Neural progenitor cell (in vitro differentiated cells): ENCODE results near the gene SLAMF9. TPM values are rescaled to one million over a fixed set of nuclear protein-coding genes. Genes with fewer than 3 reads are reported as not detected.

Experiments
- DNase-seq: peaks from one replicate; pipeline ENCODE4 v3.0.0-alpha.2; 2016; ENCODE audit warnings: low spot score
- H2AFZ ChIP-seq: fragments of 200-600 bp; sonication (generic); replicated peaks from 2 replicates; pipeline ENCODE4 v1.6.1; 2016; ENCODE audit warnings: antibody characterized with exemption
- H3F3A ChIP-seq: fragments of 200-600 bp; sonication (generic); 2 replicates; pipeline ENCODE4 v1.6.1; 2016; ENCODE audit warnings: antibody characterized with exemption, low read depth
- H3K27ac ChIP-seq: fragments of 200-600 bp; sonication (generic); 2 replicates; pipeline ENCODE4 v1.5.1; 2016; ENCODE audit warnings: mild to moderate bottlenecking
- H3K27me3 ChIP-seq: fragments of 200-600 bp; sonication (generic); 2 replicates; pipeline ENCODE4 v1.6.1; 2016; ENCODE audit warnings: mild to moderate bottlenecking, moderate library complexity
- H3K36me3 ChIP-seq: fragments of 200-600 bp; sonication (generic); 2 replicates; pipeline ENCODE4 v1.5.1; 2016
- H3K4me1 ChIP-seq: fragments of 200-600 bp; sonication (generic); 2 replicates; pipeline ENCODE4 v1.6.1; 2016; ENCODE audit warnings: mixed run types
- H3K4me2 ChIP-seq: fragments of 200-600 bp; sonication (generic); 2 replicates; pipeline ENCODE4 v1.6.1; 2016
- H3K4me3 ChIP-seq: fragments of 200-600 bp; sonication (generic); 2 replicates; pipeline ENCODE4 v1.5.1; 2016
- H3K79me2 ChIP-seq: fragments of 200-600 bp; sonication (generic); 2 replicates; pipeline ENCODE4 v1.6.1; 2016; ENCODE audit warnings: low read depth
- H3K9ac ChIP-seq: fragments of 200-600 bp; sonication (generic); 2 replicates; pipeline ENCODE4 v1.6.1; 2016
- H3K9me3 ChIP-seq: fragments of 200-600 bp; sonication (generic); 2 replicates; pipeline ENCODE4 v1.5.1; 2016; ENCODE audit warnings: low read depth
- H4K20me1 ChIP-seq: fragments of 200-600 bp; sonication (generic); 2 replicates; pipeline ENCODE4 v1.6.1; 2016; ENCODE audit warnings: low read depth
- H3K27ac Mint-ChIP-seq: 3 replicates; pipeline ENCODE4 v1.8.0; 2021; ENCODE audit warnings: mixed read lengths
- H3K27me3 Mint-ChIP-seq: 2 replicates; pipeline ENCODE4 v1.8.0; 2022; ENCODE audit warnings: low read depth, mild to moderate bottlenecking, inconsistent platforms, moderate library complexity, mixed read lengths; ENCODE audit not compliant: insufficient read depth
- H3K36me3 Mint-ChIP-seq: 3 replicates; pipeline ENCODE4 v1.8.0; 2021; ENCODE audit warnings: mixed read lengths
- H3K4me1 Mint-ChIP-seq: 3 replicates; pipeline ENCODE4 v1.8.0; 2021; ENCODE audit warnings: mixed read lengths
- H3K4me3 Mint-ChIP-seq: 3 replicates; pipeline ENCODE4 v1.8.0; 2021; ENCODE audit warnings: mild to moderate bottlenecking, moderate library complexity, mixed read lengths
- H3K9me3 Mint-ChIP-seq: 3 replicates; pipeline ENCODE4 v1.8.0; 2020; ENCODE audit warnings: mixed read lengths
- EZH2 ChIP-seq: fragments of 200-600 bp; sonication (generic); IDR thresholded peaks from 2 replicates; pipeline ENCODE4 v1.6.1; 2017; ENCODE audit warnings: antibody characterized with exemption, mild to moderate bottlenecking, moderate library complexity
- EZH2phosphoT487 ChIP-seq: fragments of 200-600 bp; sonication (generic); IDR thresholded peaks from 2 replicates; pipeline ENCODE4 v1.6.1; 2017; ENCODE audit warnings: antibody characterized with exemption
- total RNA-seq: library from RNA; depleted of rRNA; stranded (reverse); fragments of >200 nt; gene quantifications from 2 replicates; pipeline ENCODE4 v1.2.3, GENCODE V29; 2015; ENCODE audit warnings: low replicate concordance
- TF ChIP-seq, protein P1 (sequence below): fragments of 200-600 bp; sonication (generic); IDR thresholded peaks from 2 replicates; pipeline ENCODE4 v1.5.1; 2017; ENCODE audit warnings: antibody characterized with exemption, mild to moderate bottlenecking

SLAMF9 gene
- total RNA-seq, 1 donor from 2014 or later: not detected

DNA sequence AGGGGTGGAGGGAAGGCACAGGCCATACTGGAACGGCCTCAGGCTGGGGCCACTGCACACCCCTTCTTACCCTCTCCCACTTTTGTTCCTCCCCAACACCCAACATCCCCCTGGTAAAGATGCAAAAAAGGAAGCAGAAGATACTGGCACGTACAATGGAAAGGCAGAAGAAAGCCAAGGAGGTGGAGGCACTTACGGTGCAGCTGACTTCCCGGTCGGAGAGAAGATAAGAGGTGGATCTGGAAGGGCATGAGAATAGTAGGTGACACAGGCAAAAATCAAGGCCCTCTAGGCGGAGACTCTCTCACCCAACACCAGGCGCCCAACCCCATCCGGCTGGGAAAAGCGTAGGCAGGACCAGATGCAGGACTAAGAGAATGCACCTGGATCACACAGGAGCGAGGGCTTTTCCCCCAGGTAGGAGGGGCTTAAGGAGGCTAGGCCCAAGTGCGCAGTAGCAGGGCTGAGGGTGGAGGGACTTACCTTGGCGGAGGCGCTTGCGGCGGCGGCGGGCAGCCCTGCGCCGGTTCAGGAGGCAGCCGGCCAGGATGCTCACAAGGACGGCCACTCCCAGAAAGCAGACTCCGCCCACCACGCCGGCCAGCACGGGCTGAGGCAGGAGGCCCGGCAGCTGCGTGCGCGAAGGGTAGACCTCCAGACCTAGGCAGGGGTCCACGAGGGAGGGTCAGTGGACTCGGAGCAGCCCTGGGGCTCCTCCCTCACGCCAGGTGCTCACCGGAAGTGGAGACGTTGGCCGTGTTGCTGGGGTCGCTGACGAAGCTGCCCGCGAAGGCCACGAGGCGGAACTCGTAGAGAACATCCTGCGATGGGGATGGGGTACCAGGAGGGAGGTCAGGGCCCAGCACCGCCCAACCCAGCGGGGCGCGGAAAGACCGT is 24.6 kb downstream of the SLAMF9 start:
- Histone ChIP-seq H3K79me2 (no peaks in the 10 kb centered on the region), H3F3A (no peaks in the 10 kb centered on the region), H3K4me3 (no peak overlapping the region), H3K4me1 (peaks cover 10% of the 10 kb centered on the region), H3K9me3 (no peaks in the 10 kb centered on the region), H3K27ac (no peak overlapping the region), H3K27me3 (peaks cover 14% of the 10 kb centered on the region), H3K4me2 (no peak overlapping the region), H3K36me3 (no peaks in the 10 kb centered on the region), H3K9ac (no peak overlapping the region), H2AFZ (no peak overlapping the region), H4K20me1 (no peaks in the 10 kb centered on the region)
- Mint-ChIP-seq H3K9me3 (no peaks in the 10 kb centered on the region), H3K27me3 (peaks cover 5% of the 10 kb centered on the region), H3K27ac (peak overlapping the region; percentile 29), H3K36me3 (peaks cover 18% of the 10 kb centered on the region), H3K4me3 (no peak overlapping the region), H3K4me1 (peaks cover 22% of the 10 kb centered on the region)
- TF ChIP-seq EZH2 (no peak), EZH2phosphoT487 (no peak)
- TF ChIP-seq, protein P1, sequence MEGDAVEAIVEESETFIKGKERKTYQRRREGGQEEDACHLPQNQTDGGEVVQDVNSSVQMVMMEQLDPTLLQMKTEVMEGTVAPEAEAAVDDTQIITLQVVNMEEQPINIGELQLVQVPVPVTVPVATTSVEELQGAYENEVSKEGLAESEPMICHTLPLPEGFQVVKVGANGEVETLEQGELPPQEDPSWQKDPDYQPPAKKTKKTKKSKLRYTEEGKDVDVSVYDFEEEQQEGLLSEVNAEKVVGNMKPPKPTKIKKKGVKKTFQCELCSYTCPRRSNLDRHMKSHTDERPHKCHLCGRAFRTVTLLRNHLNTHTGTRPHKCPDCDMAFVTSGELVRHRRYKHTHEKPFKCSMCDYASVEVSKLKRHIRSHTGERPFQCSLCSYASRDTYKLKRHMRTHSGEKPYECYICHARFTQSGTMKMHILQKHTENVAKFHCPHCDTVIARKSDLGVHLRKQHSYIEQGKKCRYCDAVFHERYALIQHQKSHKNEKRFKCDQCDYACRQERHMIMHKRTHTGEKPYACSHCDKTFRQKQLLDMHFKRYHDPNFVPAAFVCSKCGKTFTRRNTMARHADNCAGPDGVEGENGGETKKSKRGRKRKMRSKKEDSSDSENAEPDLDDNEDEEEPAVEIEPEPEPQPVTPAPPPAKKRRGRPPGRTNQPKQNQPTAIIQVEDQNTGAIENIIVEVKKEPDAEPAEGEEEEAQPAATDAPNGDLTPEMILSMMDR: no peak
- DNase-seq: peak; percentile 44

DNA sequence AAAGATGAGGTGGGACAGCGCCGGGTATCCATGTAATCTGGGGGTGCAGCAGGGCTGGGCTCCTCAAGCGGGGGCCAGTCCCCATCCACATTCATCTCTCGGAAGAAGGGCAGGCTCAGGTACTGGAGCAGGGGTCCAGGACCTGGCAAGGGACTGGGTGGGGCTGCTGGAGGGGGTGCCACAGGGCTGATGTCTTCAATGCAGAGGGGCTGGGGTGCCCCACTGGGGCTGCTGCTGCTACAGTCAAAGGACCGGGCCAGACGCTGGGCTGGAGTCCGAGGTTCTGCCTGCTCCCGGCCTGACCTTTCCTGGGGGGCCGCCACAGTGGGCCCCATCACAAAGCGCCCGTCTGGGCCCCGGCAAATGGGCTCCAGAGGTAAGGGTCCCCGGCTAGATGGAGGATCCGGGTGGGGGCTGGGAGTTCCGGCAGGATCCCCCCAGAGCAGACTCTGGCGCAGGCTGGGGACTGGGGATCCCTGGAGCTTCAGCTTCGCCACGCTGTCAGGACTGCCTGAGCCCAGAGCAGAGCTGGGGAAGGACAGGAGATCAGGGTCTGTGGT is 25.5 kb downstream of the SLAMF9 start:
- peaks cover 15% of the 10 kb centered on the region for H3K4me1 ChIP-seq
- Mint-ChIP-seq H3K27ac (peak overlapping the region; percentile 29), H3K36me3 (peaks cover 17% of the 10 kb centered on the region), H3K27me3 (peaks cover 8% of the 10 kb centered on the region), H3K9me3 (no peaks in the 10 kb centered on the region), H3K4me3 (no peak overlapping the region), H3K4me1 (peaks cover 29% of the 10 kb centered on the region)
- no peak for TF ChIP-seq EZH2
- TF ChIP-seq, protein P1: no peak
- TF ChIP-seq EZH2phosphoT487: no peak
- H3K4me3 ChIP-seq: no peak overlapping the region
- H3K79me2 ChIP-seq: no peaks in the 10 kb centered on the region
- no peak for DNase-seq
- no peak overlapping the region for H3K27ac ChIP-seq
- H3K9ac ChIP-seq: no peak overlapping the region
- H3K36me3 ChIP-seq: no peaks in the 10 kb centered on the region
- no peak overlapping the region for H3K4me2 ChIP-seq
- H3K9me3 ChIP-seq: no peaks in the 10 kb centered on the region
- H2AFZ ChIP-seq: no peak overlapping the region
- H3F3A ChIP-seq: no peaks in the 10 kb centered on the region
- peaks cover 23% of the 10 kb centered on the region for H3K27me3 ChIP-seq
- no peaks in the 10 kb centered on the region for H4K20me1 ChIP-seq

DNA sequence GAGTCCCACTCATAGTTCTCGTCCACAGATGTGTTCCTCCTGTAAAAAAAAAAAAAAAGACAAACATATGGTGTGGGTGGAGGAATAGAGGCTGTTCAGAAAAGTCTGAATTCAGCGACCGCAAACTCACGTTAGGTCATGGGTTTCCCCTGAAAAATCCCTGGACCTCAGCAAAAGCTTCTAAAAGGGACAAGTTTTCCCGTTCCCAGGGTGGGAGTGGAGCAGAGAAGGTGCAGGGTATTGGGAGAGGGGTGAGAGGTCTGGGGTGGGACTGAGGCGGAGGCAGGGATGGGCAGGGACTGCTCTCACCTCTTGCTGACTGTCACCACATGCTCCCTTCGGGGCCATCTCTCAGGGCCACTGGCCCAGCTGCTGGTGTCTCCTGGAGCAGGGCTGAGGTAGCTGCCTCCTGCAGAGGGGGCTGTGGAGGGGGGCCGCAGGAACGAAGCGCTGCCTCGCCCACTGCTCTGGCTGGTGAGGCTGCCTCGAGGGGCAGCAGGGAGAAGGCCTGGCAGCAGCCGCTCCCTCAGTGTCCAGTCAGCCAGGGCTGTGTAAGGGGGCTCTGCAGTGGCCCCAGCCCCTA is 26.1 kb downstream of the SLAMF9 start:
- no peak overlapping the region for H3K27ac Mint-ChIP-seq
- H3K9me3 Mint-ChIP-seq: no peaks in the 10 kb centered on the region
- H3K27me3 Mint-ChIP-seq: peaks cover 8% of the 10 kb centered on the region
- no peak overlapping the region for H3K9ac ChIP-seq
- TF ChIP-seq EZH2: no peak
- no peak for TF ChIP-seq EZH2phosphoT487
- TF ChIP-seq, protein P1: no peak
- no peak overlapping the region for H3K27ac ChIP-seq
- H3F3A ChIP-seq: no peaks in the 10 kb centered on the region
- H3K79me2 ChIP-seq: no peaks in the 10 kb centered on the region
- peaks cover 16% of the 10 kb centered on the region for H3K36me3 Mint-ChIP-seq
- peaks cover 28% of the 10 kb centered on the region for H3K27me3 ChIP-seq
- H3K4me3 Mint-ChIP-seq: no peak overlapping the region
- no peaks in the 10 kb centered on the region for H4K20me1 ChIP-seq
- H3K4me1 Mint-ChIP-seq: peaks cover 35% of the 10 kb centered on the region
- no peak overlapping the region for H3K4me3 ChIP-seq
- no peaks in the 10 kb centered on the region for H3K9me3 ChIP-seq
- DNase-seq: no peak
- peaks cover 15% of the 10 kb centered on the region for H3K4me1 ChIP-seq
- H3K4me2 ChIP-seq: no peak overlapping the region
- H2AFZ ChIP-seq: no peak overlapping the region
- H3K36me3 ChIP-seq: no peaks in the 10 kb centered on the region
